ENCODE measurements around the gene RICTOR. TPM values are rescaled to one million over a fixed set of nuclear protein-coding genes. Genes with fewer than 3 reads are reported as not detected.

Gene RICTOR
- total and polyA plus RNA-seq, 2 donors (not counting 3 experiments of a cell fraction or from before 2014, with no cell fraction given) = 9.2 to 38.0 TPM

DNA sequence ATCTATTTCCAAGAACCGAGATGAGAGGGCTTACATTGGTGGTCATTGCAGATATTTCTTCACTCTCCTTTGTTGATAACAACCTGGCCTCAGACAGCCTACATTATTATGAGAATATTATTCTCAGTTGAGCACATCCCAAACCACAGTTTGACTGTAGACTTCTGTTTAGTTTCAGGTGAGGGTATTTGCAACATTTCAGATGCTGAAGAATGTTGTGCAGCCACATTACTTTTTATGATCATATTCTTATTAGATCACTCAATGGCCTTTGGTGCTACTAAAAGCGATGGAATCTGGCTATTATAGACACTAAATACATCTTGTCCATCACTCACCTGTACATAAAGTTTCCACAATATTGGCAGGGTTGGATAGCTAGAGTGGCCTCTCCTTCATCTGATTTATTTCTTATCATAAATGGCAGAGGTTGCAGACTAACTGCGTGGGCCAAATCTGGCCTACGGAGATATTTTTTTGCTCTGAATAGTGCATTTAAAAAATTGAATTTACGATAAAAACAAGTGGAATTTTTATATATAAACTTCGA, 26.2 kb upstream of the RICTOR start:
- no TSS peak for BruUV-seq (replicated peaks)
- H3K4me3 ChIP-seq (replicated peaks in 1 of 3; ENCODE audit: insufficient read depth in 1 of 3, low read depth in 1 of 3, low read length in 3 of 3) = no peak overlapping the region
- no peaks in the 10 kb centered on the region for H3K9me1 ChIP-seq (replicated peaks; ENCODE audit: control insufficient read depth, extremely low read depth, insufficient read depth, low read length)
- no peak for DNase-seq (ENCODE audit: low read depth, low spot score)
- ChIA-PET POLR2A (no interaction called here), CTCF (interaction anchor here (0.8 to 4.9 kb wide), 6 partner anchors 10 to 29 kb away, joined by 3 to 38 read pairs (median 4); no protein-coding TSS in a partner anchor)
- dilution Hi-C loops (cut with MboI; ENCODE audit: extremely low pct_ligation_motif_present, low sequenced_read_pairs) (no loop called here), intact Hi-C loops (cut with micrococcal nuclease) (no loop called here)
- H3K27me3 ChIP-seq (ENCODE audit: control insufficient read depth in 2 of 2, insufficient read depth in 2 of 2, low read length in 2 of 2) = no peaks in the 10 kb centered on the region
- H3K4me1 ChIP-seq (ENCODE audit: control insufficient read depth, extremely low read depth, insufficient read depth, low read length) = peaks cover 20% of the 10 kb centered on the region
- no peak for FAIRE-seq
- no peak overlapping the region for H3K27ac ChIP-seq (ENCODE audit: insufficient read depth, low read depth, low read length)
- H3K9ac ChIP-seq (replicated peaks; ENCODE audit: extremely low read depth, insufficient read depth, low read length) = no peak overlapping the region
- no peak overlapping the region for H2AFZ ChIP-seq (ENCODE audit: low read depth, low read length)
- no peaks in the 10 kb centered on the region for H3K9me3 ChIP-seq (replicated peaks; ENCODE audit: control insufficient read depth, insufficient read depth, low read length)
- no peaks in the 10 kb centered on the region for H3K79me2 ChIP-seq (ENCODE audit: control insufficient read depth, insufficient read depth, low read length)
- H3K4me2 ChIP-seq (ENCODE audit: insufficient read depth, low read length) = no peak overlapping the region
- TF ChIP-seq EZH2 (IDR thresholded peaks at IDR 0.05; ENCODE audit: borderline replicate concordance, low read depth, low read length, severe bottlenecking) = no peak
- TF ChIP-seq GATA2 (IDR thresholded peaks at IDR 0.05; ENCODE audit: insufficient read depth, insufficient read length, low read depth, low read length) = no peak
- no peaks in the 10 kb centered on the region for H4K20me1 ChIP-seq (replicated peaks; ENCODE audit: control insufficient read depth, extremely low read depth, insufficient read depth, low read length)
- no peaks in the 10 kb centered on the region for H3K36me3 ChIP-seq (ENCODE audit: control insufficient read depth in 2 of 2, extremely low read depth in 1 of 2, insufficient read depth in 2 of 2, low read length in 2 of 2)

DNA sequence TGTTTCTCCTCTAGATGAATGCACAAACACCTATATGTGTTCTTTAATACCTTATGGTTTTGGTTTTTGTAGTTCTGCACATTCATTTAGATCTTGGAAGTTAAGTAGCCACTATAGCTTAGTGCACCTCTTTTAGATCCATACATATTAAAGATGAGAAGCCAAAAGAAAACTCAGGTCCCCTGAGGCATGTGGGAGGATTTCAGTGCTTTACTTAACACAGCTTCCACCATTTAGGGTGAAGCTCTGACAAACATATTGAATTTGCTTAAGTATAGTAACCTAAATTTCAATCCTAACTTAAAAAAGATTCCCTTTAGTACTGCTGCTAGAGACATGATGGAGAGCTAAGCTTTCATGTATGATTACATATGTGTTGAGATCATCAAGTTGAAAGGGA, 25.6 kb upstream of the RICTOR start:
- ChIA-PET CTCF (interaction anchor here (1.1 to 4.9 kb wide), 3 partner anchors 10 to 28 kb away, joined by 4 to 38 read pairs (median 4); no protein-coding TSS in a partner anchor), POLR2A (no interaction called here)
- Histone ChIP-seq H4K20me1 (replicated peaks; ENCODE audit: control insufficient read depth, extremely low read depth, insufficient read depth, low read length) (no peaks in the 10 kb centered on the region), H3K27ac (ENCODE audit: insufficient read depth, low read depth, low read length) (no peak overlapping the region), H3K4me3 (replicated peaks in 1 of 3; ENCODE audit: insufficient read depth in 1 of 3, low read depth in 1 of 3, low read length in 3 of 3) (no peak overlapping the region), H2AFZ (ENCODE audit: low read depth, low read length) (no peak overlapping the region), H3K9me3 (replicated peaks; ENCODE audit: control insufficient read depth, insufficient read depth, low read length) (no peaks in the 10 kb centered on the region), H3K9ac (replicated peaks; ENCODE audit: extremely low read depth, insufficient read depth, low read length) (no peak overlapping the region), H3K79me2 (ENCODE audit: control insufficient read depth, insufficient read depth, low read length) (no peaks in the 10 kb centered on the region), H3K4me2 (ENCODE audit: insufficient read depth, low read length) (no peak overlapping the region), H3K4me1 (ENCODE audit: control insufficient read depth, extremely low read depth, insufficient read depth, low read length) (peaks cover 20% of the 10 kb centered on the region), H3K36me3 (ENCODE audit: control insufficient read depth in 2 of 2, extremely low read depth in 1 of 2, insufficient read depth in 2 of 2, low read length in 2 of 2) (no peaks in the 10 kb centered on the region), H3K27me3 (ENCODE audit: control insufficient read depth in 2 of 2, insufficient read depth in 2 of 2, low read length in 2 of 2) (no peaks in the 10 kb centered on the region), H3K9me1 (replicated peaks; ENCODE audit: control insufficient read depth, extremely low read depth, insufficient read depth, low read length) (no peaks in the 10 kb centered on the region)
- intact Hi-C loops (cut with micrococcal nuclease) (no loop called here), dilution Hi-C loops (cut with MboI; ENCODE audit: extremely low pct_ligation_motif_present, low sequenced_read_pairs) (no loop called here)
- no TSS peak for BruUV-seq (replicated peaks)
- TF ChIP-seq, protein P1, sequence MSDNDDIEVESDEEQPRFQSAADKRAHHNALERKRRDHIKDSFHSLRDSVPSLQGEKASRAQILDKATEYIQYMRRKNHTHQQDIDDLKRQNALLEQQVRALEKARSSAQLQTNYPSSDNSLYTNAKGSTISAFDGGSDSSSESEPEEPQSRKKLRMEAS (IDR thresholded peaks at IDR 0.05; ENCODE audit: insufficient read depth, insufficient read length) = no peak
- no peak for DNase-seq (ENCODE audit: low read depth, low spot score)
- FAIRE-seq = no peak
